H9 (cell line): Measurements from ENCODE around the gene RWDD2A. TPM values are rescaled to one million over a fixed set of nuclear protein-coding genes. Genes with fewer than 3 reads are reported as not detected.
A peak's percentile ranks its signal among the peaks of the same experiment; 100 is the strongest.

Experiments used
- DNase-seq: peaks from one replicate; pipeline ENCODE4 v3.0.0-alpha.2; 2017
- H2AFZ ChIP-seq: one replicate; pipeline ENCODE4 v1.6.1; 2013; ENCODE audit warnings: mild to moderate bottlenecking, low read length, control low read depth, moderate library complexity
- H2AK5ac ChIP-seq: 2 replicates; pipeline ENCODE4 v1.6.1; 2013; ENCODE audit warnings: low read length, control low read depth, mixed read lengths; ENCODE audit not compliant: insufficient read length
- H2BK120ac ChIP-seq: one replicate; pipeline ENCODE4 v1.6.1; 2013; ENCODE audit warnings: low read depth, mild to moderate bottlenecking, low read length, control low read depth, inconsistent platforms; ENCODE audit not compliant: poor library complexity, severe bottlenecking
- H2BK12ac ChIP-seq: 2 replicates; pipeline ENCODE4 v1.6.1; 2013; ENCODE audit warnings: low read length, control low read depth, mixed read lengths, low read depth; ENCODE audit not compliant: insufficient read length
- H2BK15ac ChIP-seq: 2 replicates; pipeline ENCODE4 v1.6.1; 2013; ENCODE audit warnings: low read depth, low read length, control low read depth
- H2BK20ac ChIP-seq: one replicate; pipeline ENCODE4 v1.6.1; 2013; ENCODE audit warnings: low read depth, mild to moderate bottlenecking, low read length, control low read depth, inconsistent platforms; ENCODE audit not compliant: poor library complexity, severe bottlenecking
- H2BK5ac ChIP-seq: 2 replicates; pipeline ENCODE4 v1.6.1; 2013; ENCODE audit warnings: low read length, control low read depth, mixed read lengths; ENCODE audit not compliant: insufficient read length
- H3K14ac ChIP-seq: 2 replicates; pipeline ENCODE4 v1.6.1; 2013; ENCODE audit warnings: low read length, control low read depth; ENCODE audit not compliant: insufficient read depth
- H3K18ac ChIP-seq: 2 replicates; pipeline ENCODE4 v1.6.1; 2013; ENCODE audit warnings: low read depth, mild to moderate bottlenecking, mixed read lengths, low read length, control low read depth; ENCODE audit not compliant: insufficient read length
- H3K23ac ChIP-seq: 2 replicates; pipeline ENCODE4 v1.6.1; 2013; ENCODE audit warnings: low read length, control low read depth, mixed read lengths, low read depth; ENCODE audit not compliant: insufficient read length
- H3K23me2 ChIP-seq: 2 replicates; pipeline ENCODE4 v1.6.1; 2013; ENCODE audit warnings: low read depth, mild to moderate bottlenecking, mixed read lengths, low read length, control low read depth; ENCODE audit not compliant: insufficient read length, poor library complexity, severe bottlenecking
- H3K27ac ChIP-seq: 2 replicates; pipeline ENCODE4 v1.5.1; 2013; ENCODE audit warnings: low read length, control low read depth, mixed read lengths, low read depth; ENCODE audit not compliant: insufficient read length
- H3K27me3 ChIP-seq: 2 replicates; pipeline ENCODE4 v1.6.1; 2013; ENCODE audit warnings: low read length, control low read depth, inconsistent platforms; ENCODE audit not compliant: insufficient read depth
- H3K4ac ChIP-seq: 2 replicates; pipeline ENCODE4 v1.6.1; 2013; ENCODE audit warnings: low read depth, mild to moderate bottlenecking, control low read depth, inconsistent platforms, low read length, moderate library complexity
- H3K4me1 ChIP-seq: 2 replicates; pipeline ENCODE4 v1.6.1; 2013; ENCODE audit warnings: low read length, control low read depth, inconsistent platforms; ENCODE audit not compliant: insufficient read depth
- H3K4me2 ChIP-seq: 2 replicates; pipeline ENCODE4 v1.6.1; 2013; ENCODE audit warnings: low read length, control low read depth, mixed read lengths; ENCODE audit not compliant: insufficient read length, insufficient read depth
- H3K56ac ChIP-seq: 2 replicates; pipeline ENCODE4 v1.6.1; 2013; ENCODE audit warnings: low read depth, mild to moderate bottlenecking, mixed read lengths, low read length, control low read depth; ENCODE audit not compliant: insufficient read length
- H3K79me1 ChIP-seq: 2 replicates; pipeline ENCODE4 v1.6.1; 2013; ENCODE audit warnings: low read depth, mild to moderate bottlenecking, moderate library complexity, low read length, control low read depth, inconsistent platforms; ENCODE audit not compliant: insufficient read depth, poor library complexity, severe bottlenecking
- H3K79me2 ChIP-seq: 2 replicates; pipeline ENCODE4 v1.6.1; 2013; ENCODE audit warnings: low read length, control low read depth, inconsistent platforms; ENCODE audit not compliant: insufficient read depth
- H3K9ac ChIP-seq: 2 replicates; pipeline ENCODE4 v1.6.1; 2013; ENCODE audit warnings: low read length, control low read depth, mixed read lengths; ENCODE audit not compliant: insufficient read length; ENCODE audit errors: extremely low read depth
- H3K9me3 ChIP-seq: one replicate; pipeline ENCODE4 v1.6.1; 2013; ENCODE audit warnings: low read depth, low read length, inconsistent platforms; ENCODE audit not compliant: control insufficient read depth
- H3T11ph ChIP-seq: one replicate; pipeline ENCODE4 v1.6.1; 2013; ENCODE audit warnings: mild to moderate bottlenecking, low read length, control low read depth, inconsistent platforms
- H4K20me1 ChIP-seq: one replicate; pipeline ENCODE4 v1.6.1; 2013; ENCODE audit not compliant: control insufficient read depth, insufficient read length, insufficient read depth
- H4K5ac ChIP-seq: 2 replicates; pipeline ENCODE4 v1.6.1; 2013; ENCODE audit warnings: low read depth, mild to moderate bottlenecking, mixed read lengths, low read length, control low read depth; ENCODE audit not compliant: insufficient read length
- H4K8ac ChIP-seq: replicated peaks from 2 replicates; pipeline ENCODE4 v1.6.1; 2013; ENCODE audit warnings: low read length, control low read depth, mixed read lengths, low read depth; ENCODE audit not compliant: insufficient read length
- H4K91ac ChIP-seq: 2 replicates; pipeline ENCODE4 v1.6.1; 2013; ENCODE audit warnings: low read depth, mild to moderate bottlenecking, moderate library complexity, mixed read lengths, low read length, control low read depth; ENCODE audit not compliant: insufficient read length
- H3K27ac Mint-ChIP-seq, 3 experiments: 2 replicates in 2 of 3; 3 replicates in 1 of 3; pipeline ENCODE4 v1.8.0; 2020 to 2021; ENCODE audit warnings: mixed read lengths in 3 of 3, mild to moderate bottlenecking in 1 of 3, moderate library complexity in 1 of 3
- H3K27me3 Mint-ChIP-seq: 2 replicates; pipeline ENCODE4 v1.8.0; 2021; ENCODE audit warnings: low read depth, mild to moderate bottlenecking, moderate library complexity, mixed read lengths
- H3K36me3 Mint-ChIP-seq, 3 experiments: 2 replicates in 2 of 3; 3 replicates in 1 of 3; pipeline ENCODE4 v1.8.0; 2020 to 2021; ENCODE audit warnings: low read depth in 3 of 3, mixed read lengths in 3 of 3; ENCODE audit not compliant: insufficient read depth in 1 of 3
- H3K4me1 Mint-ChIP-seq, 2 experiments: 2 replicates each; pipeline ENCODE4 v1.8.0; 2020; ENCODE audit warnings: mixed read lengths in 2 of 2
- H3K4me3 Mint-ChIP-seq, 2 experiments: 2 replicates in 1 of 2; 3 replicates in 1 of 2; pipeline ENCODE4 v1.8.0; 2020 to 2021; ENCODE audit warnings: mild to moderate bottlenecking in 2 of 2, mixed read lengths in 2 of 2, moderate library complexity in 1 of 2
- H3K9me3 Mint-ChIP-seq, 2 experiments: 2 replicates in 1 of 2; 3 replicates in 1 of 2; pipeline ENCODE4 v1.8.0; 2020; ENCODE audit warnings: mild to moderate bottlenecking in 2 of 2, mixed read lengths in 2 of 2, moderate library complexity in 1 of 2
- WGBS: extraction: QIAGEN DNeasy Blood & Tissue Kit; methylation state at CpG from one replicate; pipeline ENCODE4 v1.1.7; 2013; ENCODE audit warnings: missing lambda C conversion rate, low lambda C conversion rate, mixed read lengths; ENCODE audit not compliant: insufficient read length; ENCODE audit errors: extremely low coverage; 5-methylcytosine and 5-hydroxymethylcytosine counted together
- total RNA-seq: library from RNA; stranded (reverse); gene quantifications from 2 replicates; pipeline ENCODE4 v1.2.1, GENCODE V29; 2021
- TF ChIP-seq, protein P1 (sequence below): fragments of 200-600 bp; sonication (generic); conservative IDR thresholded peaks from 3 replicates; pipeline ENCODE4 v1.8.0; 2021; ENCODE audit warnings: antibody characterized with exemption, mild to moderate bottlenecking

The RWDD2A gene
- total RNA-seq, 1 experiment from 2014 or later, result 3.2 TPM

DNA sequence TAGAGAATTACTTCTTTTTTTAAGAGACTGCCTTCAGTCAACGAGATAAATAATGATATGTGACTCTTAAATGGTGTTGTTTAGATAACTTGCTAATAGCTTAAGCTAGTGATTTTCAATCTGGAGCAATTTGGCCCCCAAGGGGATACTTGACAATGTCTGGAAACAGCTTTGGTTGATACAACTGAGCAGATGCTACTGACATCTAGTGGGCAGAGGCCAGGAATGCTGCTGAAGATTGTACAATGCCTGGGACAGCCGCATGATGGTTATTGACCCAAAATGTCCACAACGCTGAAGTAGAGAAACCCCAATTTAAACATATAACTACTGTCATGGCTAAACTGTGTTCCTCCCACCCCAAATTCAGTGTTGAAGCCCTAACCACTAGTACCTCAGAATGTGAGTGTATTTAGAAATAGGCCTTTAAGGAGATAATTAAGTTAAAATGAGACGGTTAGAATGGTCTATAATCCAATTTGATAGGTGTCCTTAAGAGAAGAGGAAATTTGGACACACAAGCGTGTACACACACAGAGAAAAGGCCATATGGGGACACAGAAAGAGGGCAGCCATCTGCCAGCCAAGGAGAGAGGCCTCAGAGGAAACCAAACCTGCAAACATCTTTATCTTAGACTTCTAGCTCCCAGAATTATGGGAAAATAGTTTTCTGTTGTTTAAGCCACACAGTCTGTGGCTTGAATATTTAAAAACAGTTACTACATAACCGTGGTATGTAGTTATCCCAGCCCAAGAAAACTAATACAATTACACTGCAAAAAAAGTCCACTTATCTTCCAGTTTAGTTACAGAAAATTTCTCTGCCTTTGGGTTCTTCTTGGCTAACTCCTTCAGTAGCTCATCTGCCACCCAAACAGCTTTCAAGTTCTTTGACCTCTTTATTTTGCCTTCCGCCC is 22.2 kb downstream of the RWDD2A start:
- H4K20me1 ChIP-seq, result no peaks in the 10 kb centered on the region
- no peak overlapping the region for H2AFZ ChIP-seq
- H3K14ac ChIP-seq, result no peak overlapping the region
- H3K4me2 ChIP-seq, result no peak overlapping the region
- H4K91ac ChIP-seq, result no peak overlapping the region
- H3K27me3 Mint-ChIP-seq, result no peaks in the 10 kb centered on the region
- H3K9me3 Mint-ChIP-seq, result no peaks in the 10 kb centered on the region
- no peak overlapping the region for H3K4me3 Mint-ChIP-seq
- H3K4ac ChIP-seq, result no peak overlapping the region
- no peak overlapping the region for H2BK15ac ChIP-seq
- H2BK20ac ChIP-seq, result no peak overlapping the region
- no peak overlapping the region for H3K9ac ChIP-seq
- no peak overlapping the region for H2AK5ac ChIP-seq
- H3K23ac ChIP-seq, result no peak overlapping the region
- no peaks in the 10 kb centered on the region for H3K4me1 Mint-ChIP-seq
- H3K56ac ChIP-seq, result no peak overlapping the region
- no peak overlapping the region for H2BK120ac ChIP-seq
- H3K79me1 ChIP-seq, result no peaks in the 10 kb centered on the region
- no peaks in the 10 kb centered on the region for H3K27me3 ChIP-seq
- H3K36me3 Mint-ChIP-seq, result no peaks in the 10 kb centered on the region
- peak; percentile 51 for DNase-seq
- H3K27ac ChIP-seq, result no peak overlapping the region
- TF ChIP-seq, protein P1, sequence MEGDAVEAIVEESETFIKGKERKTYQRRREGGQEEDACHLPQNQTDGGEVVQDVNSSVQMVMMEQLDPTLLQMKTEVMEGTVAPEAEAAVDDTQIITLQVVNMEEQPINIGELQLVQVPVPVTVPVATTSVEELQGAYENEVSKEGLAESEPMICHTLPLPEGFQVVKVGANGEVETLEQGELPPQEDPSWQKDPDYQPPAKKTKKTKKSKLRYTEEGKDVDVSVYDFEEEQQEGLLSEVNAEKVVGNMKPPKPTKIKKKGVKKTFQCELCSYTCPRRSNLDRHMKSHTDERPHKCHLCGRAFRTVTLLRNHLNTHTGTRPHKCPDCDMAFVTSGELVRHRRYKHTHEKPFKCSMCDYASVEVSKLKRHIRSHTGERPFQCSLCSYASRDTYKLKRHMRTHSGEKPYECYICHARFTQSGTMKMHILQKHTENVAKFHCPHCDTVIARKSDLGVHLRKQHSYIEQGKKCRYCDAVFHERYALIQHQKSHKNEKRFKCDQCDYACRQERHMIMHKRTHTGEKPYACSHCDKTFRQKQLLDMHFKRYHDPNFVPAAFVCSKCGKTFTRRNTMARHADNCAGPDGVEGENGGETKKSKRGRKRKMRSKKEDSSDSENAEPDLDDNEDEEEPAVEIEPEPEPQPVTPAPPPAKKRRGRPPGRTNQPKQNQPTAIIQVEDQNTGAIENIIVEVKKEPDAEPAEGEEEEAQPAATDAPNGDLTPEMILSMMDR, result peak; percentile 81
- WGBS, result no CpG with 5 or more reads among the region's 7 CpGs
- no peak overlapping the region for H4K5ac ChIP-seq
- H3K79me2 ChIP-seq, result no peaks in the 10 kb centered on the region
- H2BK12ac ChIP-seq, result no peak overlapping the region
- H3K18ac ChIP-seq, result no peak overlapping the region
- H3K27ac Mint-ChIP-seq, result no peak overlapping the region
- no peak overlapping the region for H3T11ph ChIP-seq
- H4K8ac ChIP-seq, result no peak overlapping the region
- H3K4me1 ChIP-seq, result no peaks in the 10 kb centered on the region
- no peaks in the 10 kb centered on the region for H3K9me3 ChIP-seq
- H2BK5ac ChIP-seq, result no peak overlapping the region
- no peaks in the 10 kb centered on the region for H3K23me2 ChIP-seq
